ENCODE measurements around the gene LRTM2.

DNA sequence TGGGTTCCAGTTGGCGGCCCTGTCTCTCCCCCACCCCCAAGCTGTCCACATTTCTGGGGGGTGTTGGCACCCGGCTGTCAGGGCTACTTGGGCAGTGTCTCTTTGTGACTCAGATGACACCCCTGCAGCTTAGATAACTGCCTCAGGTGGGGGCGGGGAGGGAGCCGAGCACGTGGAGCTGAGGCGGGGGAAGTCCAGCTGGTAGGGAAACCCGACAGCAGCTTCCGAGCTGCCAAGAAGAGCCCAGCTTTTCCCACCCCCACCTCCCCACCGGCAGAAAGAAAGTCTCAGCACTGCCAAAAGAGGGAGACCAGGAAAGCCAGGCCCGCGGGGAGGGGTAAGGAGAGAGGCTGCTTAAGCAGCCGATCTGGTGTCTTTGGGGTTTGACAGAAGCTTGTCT is 1.4 kb downstream of the LRTM2 start:
- TF ChIP-seq CTCF (IDR thresholded peaks at IDR 0.05; ENCODE audit: poor library complexity, severe bottlenecking): no peak
- TF ChIP-seq, protein P1, sequence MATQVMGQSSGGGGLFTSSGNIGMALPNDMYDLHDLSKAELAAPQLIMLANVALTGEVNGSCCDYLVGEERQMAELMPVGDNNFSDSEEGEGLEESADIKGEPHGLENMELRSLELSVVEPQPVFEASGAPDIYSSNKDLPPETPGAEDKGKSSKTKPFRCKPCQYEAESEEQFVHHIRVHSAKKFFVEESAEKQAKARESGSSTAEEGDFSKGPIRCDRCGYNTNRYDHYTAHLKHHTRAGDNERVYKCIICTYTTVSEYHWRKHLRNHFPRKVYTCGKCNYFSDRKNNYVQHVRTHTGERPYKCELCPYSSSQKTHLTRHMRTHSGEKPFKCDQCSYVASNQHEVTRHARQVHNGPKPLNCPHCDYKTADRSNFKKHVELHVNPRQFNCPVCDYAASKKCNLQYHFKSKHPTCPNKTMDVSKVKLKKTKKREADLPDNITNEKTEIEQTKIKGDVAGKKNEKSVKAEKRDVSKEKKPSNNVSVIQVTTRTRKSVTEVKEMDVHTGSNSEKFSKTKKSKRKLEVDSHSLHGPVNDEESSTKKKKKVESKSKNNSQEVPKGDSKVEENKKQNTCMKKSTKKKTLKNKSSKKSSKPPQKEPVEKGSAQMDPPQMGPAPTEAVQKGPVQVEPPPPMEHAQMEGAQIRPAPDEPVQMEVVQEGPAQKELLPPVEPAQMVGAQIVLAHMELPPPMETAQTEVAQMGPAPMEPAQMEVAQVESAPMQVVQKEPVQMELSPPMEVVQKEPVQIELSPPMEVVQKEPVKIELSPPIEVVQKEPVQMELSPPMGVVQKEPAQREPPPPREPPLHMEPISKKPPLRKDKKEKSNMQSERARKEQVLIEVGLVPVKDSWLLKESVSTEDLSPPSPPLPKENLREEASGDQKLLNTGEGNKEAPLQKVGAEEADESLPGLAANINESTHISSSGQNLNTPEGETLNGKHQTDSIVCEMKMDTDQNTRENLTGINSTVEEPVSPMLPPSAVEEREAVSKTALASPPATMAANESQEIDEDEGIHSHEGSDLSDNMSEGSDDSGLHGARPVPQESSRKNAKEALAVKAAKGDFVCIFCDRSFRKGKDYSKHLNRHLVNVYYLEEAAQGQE (IDR thresholded peaks at IDR 0.05; ENCODE audit: borderline replicate concordance): no peak
- no peak for TF ChIP-seq EZH2 (IDR thresholded peaks at IDR 0.05; ENCODE audit: borderline replicate concordance, insufficient read depth, low read length, poor library complexity, severe bottlenecking)
- no peak for TF ChIP-seq TAF1 (IDR thresholded peaks at IDR 0.05; ENCODE audit: low read depth)
- TF ChIP-seq RAD21 (conservative IDR thresholded peaks at IDR 0.05): no peak
- TF ChIP-seq EP300 (conservative IDR thresholded peaks at IDR 0.05; ENCODE audit: poor library complexity, severe bottlenecking): no peak
- no peak for TF ChIP-seq POLR2AphosphoS5 (IDR thresholded peaks at IDR 0.05)
- no peak for TF ChIP-seq SMC3 (conservative IDR thresholded peaks at IDR 0.05; ENCODE audit: poor library complexity)
- TF ChIP-seq MXI1 (conservative IDR thresholded peaks at IDR 0.05; ENCODE audit: poor library complexity, severe bottlenecking): no peak
